ENCODE data around the gene AGPAT3. TPM values are rescaled to one million over a fixed set of nuclear protein-coding genes. Genes with fewer than 3 reads are reported as not detected.
A peak's percentile ranks its signal among the peaks of the same experiment; 100 is the strongest.

AGPAT3 gene
- total and polyA plus RNA-seq, 7 donors = 14.4 to 48.5 (median 20.3) TPM

- Histone ChIP-seq H3K27me3 (no peaks in the 10 kb centered on the region), H3K36me3 (no peaks in the 10 kb centered on the region), H3K9me3 (no peaks in the 10 kb centered on the region), H3K4me3 (no peak overlapping the region), H3K27ac (no peak overlapping the region), H3K4me1 (no peaks in the 10 kb centered on the region)
- 81 to 89% methylated on average over 7 of the region's 7 CpGs for WGBS, 2 donors
- TF ChIP-seq EP300 (IDR thresholded peaks at IDR 0.05) (no peak), POLR2A (IDR thresholded peaks at IDR 0.05) (no peak), POLR2AphosphoS5 (IDR thresholded peaks at IDR 0.05) (no peak)
- TF ChIP-seq, protein P1, sequence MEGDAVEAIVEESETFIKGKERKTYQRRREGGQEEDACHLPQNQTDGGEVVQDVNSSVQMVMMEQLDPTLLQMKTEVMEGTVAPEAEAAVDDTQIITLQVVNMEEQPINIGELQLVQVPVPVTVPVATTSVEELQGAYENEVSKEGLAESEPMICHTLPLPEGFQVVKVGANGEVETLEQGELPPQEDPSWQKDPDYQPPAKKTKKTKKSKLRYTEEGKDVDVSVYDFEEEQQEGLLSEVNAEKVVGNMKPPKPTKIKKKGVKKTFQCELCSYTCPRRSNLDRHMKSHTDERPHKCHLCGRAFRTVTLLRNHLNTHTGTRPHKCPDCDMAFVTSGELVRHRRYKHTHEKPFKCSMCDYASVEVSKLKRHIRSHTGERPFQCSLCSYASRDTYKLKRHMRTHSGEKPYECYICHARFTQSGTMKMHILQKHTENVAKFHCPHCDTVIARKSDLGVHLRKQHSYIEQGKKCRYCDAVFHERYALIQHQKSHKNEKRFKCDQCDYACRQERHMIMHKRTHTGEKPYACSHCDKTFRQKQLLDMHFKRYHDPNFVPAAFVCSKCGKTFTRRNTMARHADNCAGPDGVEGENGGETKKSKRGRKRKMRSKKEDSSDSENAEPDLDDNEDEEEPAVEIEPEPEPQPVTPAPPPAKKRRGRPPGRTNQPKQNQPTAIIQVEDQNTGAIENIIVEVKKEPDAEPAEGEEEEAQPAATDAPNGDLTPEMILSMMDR (IDR thresholded peaks at IDR 0.05) = no peak
- DNase-seq = no peak
- intact Hi-C loops (cut with DNase I) = no loop called here
Measured at GRCh38 chr21:43989401-43989800, 124.4 kb downstream of the AGPAT3 start.

- H3K27me3 ChIP-seq = no peaks in the 10 kb centered on the region
- no peaks in the 10 kb centered on the region for H3K9me3 ChIP-seq
- H3K27ac ChIP-seq = no peak overlapping the region
- H3K4me3 ChIP-seq = no peak overlapping the region
- no peaks in the 10 kb centered on the region for H3K36me3 ChIP-seq
- 84 to 89% methylated on average over 33 of the region's 33 CpGs for WGBS, 2 donors
- intact Hi-C loops (cut with DNase I) = no loop called here
- DNase-seq = peak; percentile 53
- TF ChIP-seq POLR2A (IDR thresholded peaks at IDR 0.05) (no peak), EP300 (IDR thresholded peaks at IDR 0.05) (no peak), POLR2AphosphoS5 (IDR thresholded peaks at IDR 0.05) (no peak)
- TF ChIP-seq, protein P1 (IDR thresholded peaks at IDR 0.05) = no peak
- H3K4me1 ChIP-seq = no peaks in the 10 kb centered on the region
Measured at GRCh38 chr21:43991447-43991991, 126.5 kb downstream of the AGPAT3 start.

GRCh38 chr21:43992121-43992520 is 127.1 kb downstream of the AGPAT3 start:
- H3K27ac ChIP-seq = no peak overlapping the region
- DNase-seq = peak; percentile 46
- H3K9me3 ChIP-seq = no peaks in the 10 kb centered on the region
- WGBS, 2 donors = 89 to 96% methylated on average over 11 of the region's 11 CpGs
- H3K36me3 ChIP-seq = no peaks in the 10 kb centered on the region
- TF ChIP-seq EP300 (IDR thresholded peaks at IDR 0.05) = no peak
- TF ChIP-seq POLR2AphosphoS5 (IDR thresholded peaks at IDR 0.05) = no peak
- TF ChIP-seq, protein P1 (IDR thresholded peaks at IDR 0.05) = no peak
- no peak overlapping the region for H3K4me3 ChIP-seq
- H3K27me3 ChIP-seq = no peaks in the 10 kb centered on the region
- intact Hi-C loops (cut with DNase I) = no loop called here
- H3K4me1 ChIP-seq = no peaks in the 10 kb centered on the region

DNA sequence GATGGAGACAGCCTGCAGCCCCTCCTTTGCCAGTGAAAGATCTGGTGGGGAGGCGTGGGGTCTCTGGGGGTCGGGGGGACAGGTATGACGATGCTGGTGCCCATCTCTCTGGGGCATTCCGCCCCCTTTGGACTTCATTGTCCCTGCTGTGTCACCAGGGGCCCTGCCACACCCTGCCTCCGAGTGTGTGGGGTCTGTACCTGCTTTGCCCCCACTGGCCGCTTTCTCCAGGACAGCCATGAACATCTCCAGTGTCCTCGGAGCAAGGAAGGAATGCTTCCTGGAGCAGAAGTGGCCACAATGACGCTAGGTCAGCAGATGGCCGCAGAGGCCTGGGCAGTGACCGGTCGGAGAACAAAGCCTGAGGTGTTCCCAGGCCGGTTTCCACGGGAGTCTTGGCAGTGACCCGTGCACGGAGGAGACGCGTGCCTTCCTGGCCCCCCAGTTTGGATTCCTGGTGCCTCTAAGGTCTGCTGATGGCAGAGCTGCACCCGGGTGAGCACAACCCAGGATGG is 128.5 kb downstream of the AGPAT3 start:
- Histone ChIP-seq H3K9me3 (no peaks in the 10 kb centered on the region), H3K27ac (no peak overlapping the region), H3K36me3 (no peaks in the 10 kb centered on the region), H3K4me1 (no peaks in the 10 kb centered on the region), H3K27me3 (no peaks in the 10 kb centered on the region), H3K4me3 (no peak overlapping the region)
- no peak for TF ChIP-seq EP300 (IDR thresholded peaks at IDR 0.05)
- TF ChIP-seq POLR2A (IDR thresholded peaks at IDR 0.05) = no peak
- TF ChIP-seq, protein P1 (IDR thresholded peaks at IDR 0.05) = no peak
- intact Hi-C loops (cut with DNase I) = no loop called here
- peak; percentile 36 for DNase-seq
- WGBS, 2 donors = 77 to 83% methylated on average over 18 of the region's 18 CpGs

DNA sequence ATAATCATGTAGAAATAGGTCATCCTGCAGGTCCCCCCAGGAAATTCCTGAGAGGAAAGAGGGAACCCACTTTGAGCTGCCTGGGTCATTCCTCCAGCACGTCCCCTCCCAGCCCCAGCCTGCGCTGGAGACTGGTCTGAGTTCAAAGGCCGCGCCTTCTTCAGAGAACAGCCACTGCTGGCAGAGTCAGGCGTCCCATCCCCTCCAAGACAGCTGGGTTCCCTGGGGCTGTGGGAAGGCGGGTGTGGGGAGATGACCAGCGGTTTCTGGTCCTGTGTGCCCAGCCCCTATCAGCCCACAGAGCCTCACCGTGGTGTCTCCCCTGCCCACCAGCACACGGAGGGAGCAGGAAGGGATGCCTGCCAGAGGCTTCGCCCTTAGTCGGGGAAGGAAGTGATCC is 129.1 kb downstream of the AGPAT3 start:
- no peak for TF ChIP-seq EP300 (IDR thresholded peaks at IDR 0.05)
- TF ChIP-seq, protein P1 (IDR thresholded peaks at IDR 0.05) = no peak
- no peak for TF ChIP-seq POLR2AphosphoS5 (IDR thresholded peaks at IDR 0.05)
- H3K4me1 ChIP-seq = no peaks in the 10 kb centered on the region
- DNase-seq = peak; percentile 52
- no peaks in the 10 kb centered on the region for H3K27me3 ChIP-seq
- no peaks in the 10 kb centered on the region for H3K9me3 ChIP-seq
- H3K36me3 ChIP-seq = no peaks in the 10 kb centered on the region
- no peak overlapping the region for H3K4me3 ChIP-seq
- no peak overlapping the region for H3K27ac ChIP-seq
- 35 to 64% methylated on average over 11 of the region's 11 CpGs for WGBS, 2 donors
- intact Hi-C loops (cut with DNase I) = no loop called here
